Activated naive CD4-positive, alpha-beta T cell treated with anti-CD3 and anti-CD28 coated beads for 36 hours (primary cell): Measurements from ENCODE around the gene NCS1. TPM values are rescaled to one million over a fixed set of nuclear protein-coding genes. Genes with fewer than 3 reads are reported as not detected.

ENCODE experiments used
- CTCF ChIA-PET: fragments of 350-600 bp; sonication (Branson Sonifier 250); formaldehyde crosslinking; loops from one replicate; lab custom pipeline; 2021; ENCODE audit warnings: antibody characterized with exemption; lab: Charles Lee
- DNase-seq: peaks from one replicate; pipeline ENCODE4 v3.0.0-alpha.2; 2020
- H3K27ac Mint-ChIP-seq: one replicate; pipeline ENCODE4 v1.8.0; 2021; ENCODE audit warnings: mild to moderate bottlenecking, mixed read lengths
- H3K27me3 Mint-ChIP-seq: one replicate; pipeline ENCODE4 v1.8.0; 2021; ENCODE audit warnings: low read depth, mixed read lengths
- H3K36me3 Mint-ChIP-seq: one replicate; pipeline ENCODE4 v1.8.0; 2021; ENCODE audit warnings: low read depth, mixed read lengths
- H3K4me1 Mint-ChIP-seq: one replicate; pipeline ENCODE4 v1.8.0; 2021; ENCODE audit warnings: low read depth, mixed read lengths
- H3K4me3 Mint-ChIP-seq: one replicate; pipeline ENCODE4 v1.8.0; 2021; ENCODE audit warnings: mild to moderate bottlenecking, moderate library complexity, mixed read lengths
- H3K9me3 Mint-ChIP-seq: one replicate; pipeline ENCODE4 v1.8.0; 2021; ENCODE audit warnings: mixed read lengths
- intact Hi-C: fragments of 100-400 bp; cut with micrococcal nuclease; formaldehyde crosslinking; loops from one replicate; pipeline ENCODE4 v1.15.1; 2023
- total RNA-seq, 2 experiments: library from RNA; stranded (reverse); gene quantifications; one replicate each; pipeline ENCODE4 v1.2.3, GENCODE V29; 2021

NCS1 gene
- total RNA-seq, 2 experiments from 2014 or later: 22.4 to 23.3 TPM

DNA sequence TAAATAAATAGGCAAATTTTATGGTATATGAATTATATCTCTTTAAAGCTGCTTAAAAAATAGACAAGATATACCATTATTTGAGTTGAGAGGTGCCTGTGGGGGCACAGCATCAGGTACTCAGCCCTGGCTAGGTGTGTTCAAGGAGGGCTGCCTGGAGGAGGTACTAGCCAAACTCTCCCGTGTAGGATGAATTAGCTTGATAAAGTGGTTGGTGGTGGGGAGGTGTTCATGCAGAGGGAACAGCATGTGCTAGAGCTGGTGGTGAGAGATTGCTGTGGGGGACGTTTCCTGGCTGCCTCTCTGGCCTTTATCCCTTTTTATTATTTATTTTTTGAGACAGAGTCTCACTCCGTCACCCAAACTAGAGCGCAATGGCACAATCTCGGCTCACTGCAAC lies 23.2 kb upstream of the NCS1 start:
- intact Hi-C loops: no loop called here
- Mint-ChIP-seq H3K9me3 (no peaks in the 10 kb centered on the region), H3K27ac (no peak overlapping the region), H3K4me3 (no peak overlapping the region), H3K27me3 (peaks cover 18% of the 10 kb centered on the region), H3K4me1 (peaks cover 6% of the 10 kb centered on the region), H3K36me3 (no peaks in the 10 kb centered on the region)
- DNase-seq: no peak
- CTCF ChIA-PET: interaction anchor here (0.6 kb wide), 1 partner anchor 1033 kb away, joined by 4 read pairs; no protein-coding TSS in a partner anchor

- Mint-ChIP-seq H3K27ac (no peak overlapping the region), H3K4me1 (peaks cover under 1% of the 10 kb centered on the region), H3K9me3 (no peaks in the 10 kb centered on the region), H3K36me3 (no peaks in the 10 kb centered on the region), H3K27me3 (peaks cover 14% of the 10 kb centered on the region), H3K4me3 (no peak overlapping the region)
- CTCF ChIA-PET: no interaction called here
- intact Hi-C loops: no loop called here
- DNase-seq: no peak
These were observed 22.4 kb upstream of the NCS1 start for GRCh38 chr9:130149654-130150286.

- DNase-seq: no peak
- CTCF ChIA-PET: no interaction called here
- H3K4me3 Mint-ChIP-seq: no peak overlapping the region
- no peaks in the 10 kb centered on the region for H3K4me1 Mint-ChIP-seq
- H3K27ac Mint-ChIP-seq: no peak overlapping the region
- no peaks in the 10 kb centered on the region for H3K9me3 Mint-ChIP-seq
- H3K36me3 Mint-ChIP-seq: no peaks in the 10 kb centered on the region
- peaks cover 7% of the 10 kb centered on the region for H3K27me3 Mint-ChIP-seq
- intact Hi-C loops: no loop called here
These were observed 21.3 kb upstream of the NCS1 start for GRCh38 chr9:130150779-130151382.

- H3K36me3 Mint-ChIP-seq: no peaks in the 10 kb centered on the region
- no peak overlapping the region for H3K27ac Mint-ChIP-seq
- no peak overlapping the region for H3K4me3 Mint-ChIP-seq
- CTCF ChIA-PET: no interaction called here
- H3K27me3 Mint-ChIP-seq: no peaks in the 10 kb centered on the region
- peaks cover 1% of the 10 kb centered on the region for H3K4me1 Mint-ChIP-seq
- no peak for DNase-seq
- H3K9me3 Mint-ChIP-seq: no peaks in the 10 kb centered on the region
- intact Hi-C loops: no loop called here
These were observed 17.4 kb upstream of the NCS1 start for GRCh38 chr9:130154816-130155215.

DNA sequence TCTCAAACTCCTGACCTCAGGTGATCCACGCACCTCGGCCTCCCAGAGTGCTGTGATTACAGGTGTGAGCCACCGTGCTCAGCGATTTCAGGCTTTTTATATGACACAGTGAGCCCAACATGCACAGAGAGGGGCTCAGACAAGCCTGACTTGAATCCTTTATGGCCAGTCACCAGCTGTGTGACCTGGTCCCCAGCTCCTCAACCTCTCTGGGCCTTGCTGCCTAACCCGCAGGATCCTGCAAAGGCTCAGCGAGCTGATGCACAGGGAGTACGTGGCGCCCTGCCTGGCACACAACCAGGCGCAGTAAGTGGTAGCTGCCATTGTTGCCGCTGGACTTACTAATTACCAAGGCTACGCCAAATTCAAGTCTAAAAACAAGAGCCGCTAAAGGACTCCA lies 16.6 kb upstream of the NCS1 start:
- Mint-ChIP-seq H3K4me3 (no peak overlapping the region), H3K36me3 (no peaks in the 10 kb centered on the region)
- CTCF ChIA-PET: no interaction called here

DNA sequence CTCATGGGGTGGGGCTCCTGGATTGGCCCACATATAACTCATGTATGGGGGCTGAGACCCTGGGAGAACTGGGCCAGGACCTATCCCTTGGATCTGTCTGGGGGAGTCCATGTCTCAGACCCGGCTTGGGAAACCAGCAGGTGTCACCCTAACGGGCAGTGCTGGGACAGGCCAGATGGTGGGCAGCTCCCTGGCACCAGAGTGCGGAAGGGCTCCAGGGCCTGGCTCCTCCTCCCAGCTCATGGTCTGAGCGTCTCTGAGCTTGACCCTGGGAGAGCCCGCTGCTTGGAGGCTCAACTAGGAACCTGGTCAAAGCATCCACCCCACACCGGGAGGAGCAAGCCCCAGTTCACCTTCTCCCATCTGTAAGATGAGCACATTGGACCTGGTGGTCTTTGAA lies 15.5 kb upstream of the NCS1 start:
- Mint-ChIP-seq H3K27me3 (no peaks in the 10 kb centered on the region), H3K4me3 (no peak overlapping the region), H3K4me1 (peaks cover 9% of the 10 kb centered on the region), H3K36me3 (no peaks in the 10 kb centered on the region), H3K27ac (no peak overlapping the region), H3K9me3 (no peaks in the 10 kb centered on the region)
- DNase-seq: no peak
- intact Hi-C loops: no loop called here
- CTCF ChIA-PET: interaction anchor here (0.5 to 1.2 kb wide), 3 partner anchors 31 to 82 kb away, joined by 3 to 4 read pairs (median 4); no protein-coding TSS in a partner anchor

More for the DNA sequence above, 16.6 kb upstream of the NCS1 start:
- peaks cover 8% of the 10 kb centered on the region for H3K4me1 Mint-ChIP-seq
- intact Hi-C loops: no loop called here
- no peaks in the 10 kb centered on the region for H3K9me3 Mint-ChIP-seq
- no peak overlapping the region for H3K27ac Mint-ChIP-seq
- no peaks in the 10 kb centered on the region for H3K27me3 Mint-ChIP-seq
- no peak for DNase-seq

DNA sequence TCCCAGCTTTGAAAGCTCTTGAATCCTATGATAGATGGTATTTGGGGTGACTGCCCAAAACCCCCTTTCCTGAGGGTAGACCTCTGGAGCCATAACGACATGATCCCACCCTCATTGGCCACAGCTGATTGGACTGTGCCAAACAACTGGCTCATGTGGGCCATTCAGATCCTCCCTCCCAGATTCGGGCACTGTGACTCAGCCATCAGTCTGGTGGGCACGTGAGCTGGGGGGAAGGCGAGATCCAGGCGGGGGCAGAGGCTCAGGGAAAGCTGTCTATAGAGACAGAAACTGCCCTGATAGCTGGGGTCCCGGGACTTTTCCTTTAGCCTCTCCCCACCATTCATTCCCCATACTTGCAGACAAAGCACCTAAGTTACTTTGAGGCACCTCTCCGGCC lies 15.1 kb upstream of the NCS1 start:
- Mint-ChIP-seq H3K4me3 (no peak overlapping the region), H3K9me3 (no peaks in the 10 kb centered on the region), H3K36me3 (no peaks in the 10 kb centered on the region), H3K27me3 (no peaks in the 10 kb centered on the region), H3K27ac (no peak overlapping the region), H3K4me1 (peaks cover 9% of the 10 kb centered on the region)
- no peak for DNase-seq
- CTCF ChIA-PET: interaction anchor here (1.1 to 1.2 kb wide), 2 partner anchors 50 to 81 kb away, joined by 3 to 4 read pairs; no protein-coding TSS in a partner anchor
- intact Hi-C loops: no loop called here

DNA sequence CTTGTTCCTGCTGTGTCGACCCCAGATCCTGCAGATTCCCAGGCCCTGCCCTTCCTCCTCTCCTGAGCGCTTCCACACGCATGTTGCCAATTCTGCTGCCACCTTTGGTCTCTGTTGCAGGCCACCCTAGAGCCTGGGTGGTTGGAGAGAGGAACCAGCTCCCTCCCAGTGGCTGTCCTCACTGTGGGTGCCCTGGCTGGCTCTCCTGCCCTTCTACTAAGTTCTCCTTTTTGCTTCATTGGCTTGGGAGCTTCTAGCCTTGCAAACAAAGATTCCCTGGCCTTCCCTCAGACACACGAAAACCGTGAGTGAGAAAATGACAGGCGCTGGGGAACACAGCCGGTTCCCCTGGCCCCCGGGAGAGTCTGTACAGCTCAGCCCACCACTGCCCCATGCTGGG lies 14.2 kb upstream of the NCS1 start:
- Mint-ChIP-seq H3K4me1 (peaks cover 9% of the 10 kb centered on the region), H3K36me3 (no peaks in the 10 kb centered on the region), H3K4me3 (no peak overlapping the region), H3K27ac (no peak overlapping the region), H3K9me3 (no peaks in the 10 kb centered on the region), H3K27me3 (no peaks in the 10 kb centered on the region)
- CTCF ChIA-PET: no interaction called here
- no peak for DNase-seq
- intact Hi-C loops: no loop called here

- H3K4me1 Mint-ChIP-seq: peaks cover 9% of the 10 kb centered on the region
- intact Hi-C loops: no loop called here
- CTCF ChIA-PET: no interaction called here
These were observed 13.1 kb upstream of the NCS1 start for GRCh38 chr9:130159057-130159456.

DNA sequence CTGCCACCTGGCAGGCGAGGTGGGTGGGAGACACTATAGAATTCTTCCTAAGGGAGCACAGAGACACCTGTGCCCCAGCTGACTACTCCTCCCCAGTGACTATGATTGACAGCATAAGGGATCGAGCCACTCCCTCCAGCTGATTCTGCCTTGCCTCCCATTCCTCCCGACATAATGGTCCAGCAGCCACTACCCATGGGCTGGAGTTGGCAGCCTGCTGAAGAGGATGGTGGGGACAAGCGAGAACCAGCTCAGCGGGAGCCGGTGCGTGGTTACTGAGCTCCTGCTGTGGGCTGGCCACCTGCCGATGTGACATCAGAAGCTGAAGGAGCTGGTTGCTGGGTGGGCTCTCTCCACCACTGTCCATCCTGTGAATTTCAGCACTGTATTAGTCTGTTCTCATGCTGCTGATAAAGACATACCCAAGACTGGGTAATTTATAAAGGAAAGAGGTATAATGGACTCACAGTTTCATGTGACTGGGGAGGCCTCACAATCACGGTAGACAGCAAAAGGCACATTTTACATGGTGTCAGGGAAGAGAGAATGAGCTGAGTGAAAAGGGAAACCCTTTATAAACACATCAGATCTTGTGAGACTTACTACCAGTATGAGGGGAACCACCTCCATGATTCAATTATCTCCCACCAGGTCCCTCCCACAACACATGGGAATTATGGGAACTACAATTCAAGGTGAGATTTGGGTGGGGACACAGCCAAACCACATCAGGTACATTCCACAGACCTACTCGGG lies 12.1 kb upstream of the NCS1 start:
- peak; percentile 19 for DNase-seq
- Mint-ChIP-seq H3K9me3 (no peaks in the 10 kb centered on the region), H3K27me3 (no peaks in the 10 kb centered on the region), H3K36me3 (no peaks in the 10 kb centered on the region), H3K27ac (peak overlapping the region; percentile 66), H3K4me3 (no peak overlapping the region), H3K4me1 (peaks cover 9% of the 10 kb centered on the region)
- CTCF ChIA-PET: no interaction called here
- intact Hi-C loops: loop anchor here (2.0 kb wide), 1 partner anchor 31 kb away; no protein-coding TSS in a partner anchor

More at GRCh38 chr9:130159057-130159456, 13.1 kb upstream of the NCS1 start:
- Mint-ChIP-seq H3K36me3 (no peaks in the 10 kb centered on the region), H3K27me3 (no peaks in the 10 kb centered on the region), H3K27ac (no peak overlapping the region), H3K4me3 (no peak overlapping the region), H3K9me3 (no peaks in the 10 kb centered on the region)
- DNase-seq: no peak

- intact Hi-C loops: loop anchor here (2.0 kb wide), 1 partner anchor 32 kb away; no protein-coding TSS in a partner anchor
- H3K4me1 Mint-ChIP-seq: peaks cover 9% of the 10 kb centered on the region
- no peaks in the 10 kb centered on the region for H3K27me3 Mint-ChIP-seq
- CTCF ChIA-PET: no interaction called here
- no peaks in the 10 kb centered on the region for H3K9me3 Mint-ChIP-seq
- DNase-seq: no peak
- no peak overlapping the region for H3K27ac Mint-ChIP-seq
- no peak overlapping the region for H3K4me3 Mint-ChIP-seq
- H3K36me3 Mint-ChIP-seq: no peaks in the 10 kb centered on the region
These were observed 11.2 kb upstream of the NCS1 start for GRCh38 chr9:130160862-130161470.

GRCh38 chr9:130165579-130165978 lies 6.6 kb upstream of the NCS1 start:
- CTCF ChIA-PET: no interaction called here
- Mint-ChIP-seq H3K27ac (no peak overlapping the region), H3K4me1 (peaks cover 5% of the 10 kb centered on the region), H3K36me3 (no peaks in the 10 kb centered on the region), H3K9me3 (no peaks in the 10 kb centered on the region), H3K4me3 (no peak overlapping the region), H3K27me3 (no peaks in the 10 kb centered on the region)
- intact Hi-C loops: no loop called here
- no peak for DNase-seq
